ENCODE results near the gene PPP6R3.
"Not testable (repeated sequence)": the region's sequence is repeated elsewhere in the genome, so short reads cannot be mapped to it uniquely, and the experiment has no call there.

The PPP6R3 gene

GRCh38 chr11:68457898-68458249 is 2.7 kb upstream of the PPP6R3 start:
- no peak for DNase-seq

- DNase-seq, result not testable (repeated sequence)
These were observed 2.2 kb upstream of the PPP6R3 start for GRCh38 chr11:68458340-68458739.

GRCh38 chr11:68459886-68460740 is 439 bp upstream of the PPP6R3 start:
- DNase-seq, result peak; percentile 89

- DNase-seq, result no peak
These were observed 994 bp downstream of the PPP6R3 start for GRCh38 chr11:68461575-68461917.

GRCh38 chr11:68463714-68464113 is 3.2 kb downstream of the PPP6R3 start:
- DNase-seq, result no peak

GRCh38 chr11:68467201-68467834 is 6.8 kb downstream of the PPP6R3 start:
- no peak for DNase-seq

GRCh38 chr11:68468217-68468828 is 7.8 kb downstream of the PPP6R3 start:
- DNase-seq, result no peak

GRCh38 chr11:68469122-68469521 is 8.6 kb downstream of the PPP6R3 start:
- no peak for DNase-seq

GRCh38 chr11:68469642-68470041 is 9.1 kb downstream of the PPP6R3 start:
- DNase-seq, result no peak

GRCh38 chr11:68470304-68470811 is 9.8 kb downstream of the PPP6R3 start:
- DNase-seq, result no peak

- no peak for DNase-seq
These were observed 11.1 kb downstream of the PPP6R3 start for GRCh38 chr11:68471360-68472340.

- no peak for DNase-seq
These were observed 12.2 kb downstream of the PPP6R3 start for GRCh38 chr11:68472778-68473177.

- no peak for DNase-seq
These were observed 13.1 kb downstream of the PPP6R3 start for GRCh38 chr11:68473693-68474092.

GRCh38 chr11:68475626-68476025 is 15.1 kb downstream of the PPP6R3 start:
- DNase-seq, result not testable (repeated sequence)

- DNase-seq, result no peak
These were observed 18.8 kb downstream of the PPP6R3 start for GRCh38 chr11:68479390-68479789.

GRCh38 chr11:68480193-68480592 is 19.6 kb downstream of the PPP6R3 start:
- no peak for DNase-seq

- DNase-seq, result no peak
These were observed 20.4 kb downstream of the PPP6R3 start for GRCh38 chr11:68480852-68481510.

- DNase-seq, result no peak
These were observed 21.2 kb downstream of the PPP6R3 start for GRCh38 chr11:68481579-68482240.

- no peak for DNase-seq
These were observed 28.1 kb downstream of the PPP6R3 start for GRCh38 chr11:68488623-68489022.

- no peak for DNase-seq
These were observed 34.7 kb downstream of the PPP6R3 start for GRCh38 chr11:68495220-68495729.

GRCh38 chr11:68495872-68496271 is 35.3 kb downstream of the PPP6R3 start:
- DNase-seq, result no peak

All from activated gamma-delta T cell (primary cell).